ENCODE measurements around the gene NUDT11.

DNA sequence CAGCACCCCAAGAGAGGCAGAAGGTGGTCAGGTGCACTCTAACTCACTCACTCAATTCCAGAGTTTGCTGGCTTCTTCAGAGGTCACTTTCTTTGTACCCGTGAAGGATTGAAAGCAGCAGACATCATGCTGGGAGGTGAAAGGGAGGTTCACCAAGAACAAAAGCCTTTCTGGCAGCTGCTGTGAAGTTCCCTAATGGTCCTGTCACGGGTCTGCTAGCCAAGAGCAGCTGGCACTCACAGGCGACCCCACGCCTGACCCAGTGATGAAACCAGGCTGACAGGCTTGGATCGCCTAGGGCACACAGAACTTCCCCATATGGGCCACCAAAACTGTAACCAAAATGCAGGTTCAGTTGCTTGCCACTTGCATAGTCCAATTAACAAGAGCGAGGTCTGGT lies 11.8 kb downstream of the NUDT11 start:
- TF ChIP-seq ZNF644 (tag; IDR thresholded peaks at IDR 0.05; ENCODE audit: low read depth) (no peak), ZNF384 (IDR thresholded peaks at IDR 0.05; ENCODE audit: low read depth, low read length) (no peak), GABPA (tag; conservative IDR thresholded peaks at IDR 0.05; ENCODE audit: low read depth) (no peak)
